Keratinocyte (primary cell): ENCODE results near the gene TNRC18.

Experiments
- EZH2 ChIP-seq: IDR thresholded peaks from one replicate; pipeline ENCODE4 v1.6.1; 2012; ENCODE audit warnings: inconsistent platforms, mild to moderate bottlenecking, low read length, moderate library complexity
- TF ChIP-seq, protein P1 (sequence below), 3 experiments: IDR thresholded peaks in 1 of 3; conservative IDR thresholded peaks in 1 of 3; optimal IDR thresholded peaks in 1 of 3; 2 replicates in 2 of 3; 3 replicates in 1 of 3; pipeline versions ENCODE3 to v1.5.1; 2011; ENCODE audit warnings: low read length in 3 of 3, mild to moderate bottlenecking in 3 of 3, moderate library complexity in 2 of 3, control low read depth in 1 of 3, inconsistent platforms in 1 of 3; ENCODE audit not compliant: insufficient read depth in 2 of 3; ENCODE audit errors: extremely low read depth in 1 of 3

DNA sequence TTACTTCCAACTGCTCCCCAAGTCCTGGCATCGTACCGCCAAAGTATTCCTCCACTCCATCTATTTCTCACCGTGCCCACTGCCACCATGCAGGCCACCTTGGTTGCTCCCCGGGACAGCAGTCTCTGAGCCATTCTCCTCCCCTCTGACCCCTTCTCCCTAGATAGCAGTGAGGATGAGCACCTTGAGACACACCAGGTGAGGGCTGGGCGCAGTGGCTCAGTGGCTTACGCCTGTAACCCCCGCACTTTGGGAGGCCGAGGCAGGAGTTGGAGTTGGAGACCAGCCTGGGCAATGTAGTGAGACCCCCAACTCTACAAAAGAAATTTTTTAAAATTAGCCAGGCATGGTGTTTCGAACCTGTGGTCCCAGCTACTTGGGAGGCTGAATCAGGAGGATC lies 136.7 kb downstream of the TNRC18 start:
- TF ChIP-seq, protein P1, sequence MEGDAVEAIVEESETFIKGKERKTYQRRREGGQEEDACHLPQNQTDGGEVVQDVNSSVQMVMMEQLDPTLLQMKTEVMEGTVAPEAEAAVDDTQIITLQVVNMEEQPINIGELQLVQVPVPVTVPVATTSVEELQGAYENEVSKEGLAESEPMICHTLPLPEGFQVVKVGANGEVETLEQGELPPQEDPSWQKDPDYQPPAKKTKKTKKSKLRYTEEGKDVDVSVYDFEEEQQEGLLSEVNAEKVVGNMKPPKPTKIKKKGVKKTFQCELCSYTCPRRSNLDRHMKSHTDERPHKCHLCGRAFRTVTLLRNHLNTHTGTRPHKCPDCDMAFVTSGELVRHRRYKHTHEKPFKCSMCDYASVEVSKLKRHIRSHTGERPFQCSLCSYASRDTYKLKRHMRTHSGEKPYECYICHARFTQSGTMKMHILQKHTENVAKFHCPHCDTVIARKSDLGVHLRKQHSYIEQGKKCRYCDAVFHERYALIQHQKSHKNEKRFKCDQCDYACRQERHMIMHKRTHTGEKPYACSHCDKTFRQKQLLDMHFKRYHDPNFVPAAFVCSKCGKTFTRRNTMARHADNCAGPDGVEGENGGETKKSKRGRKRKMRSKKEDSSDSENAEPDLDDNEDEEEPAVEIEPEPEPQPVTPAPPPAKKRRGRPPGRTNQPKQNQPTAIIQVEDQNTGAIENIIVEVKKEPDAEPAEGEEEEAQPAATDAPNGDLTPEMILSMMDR (optimal IDR thresholded peaks at IDR 0.05 in 1 of 3, IDR thresholded peaks at IDR 0.05 in 1 of 3, conservative IDR thresholded peaks at IDR 0.05 in 1 of 3; ENCODE audit: extremely low read depth in 1 of 3, insufficient read depth in 2 of 3, low read length in 3 of 3), result no peak
- no peak for TF ChIP-seq EZH2
